ENCODE measurements around the gene NTMT2.

GRCh38 chr1:170153417-170153816 is 7.7 kb downstream of the NTMT2 start:
- no peak for TF ChIP-seq CTCF (optimal IDR thresholded peaks at IDR 0.05 in 1 of 3, IDR thresholded peaks at IDR 0.05 in 1 of 3, conservative IDR thresholded peaks at IDR 0.05 in 1 of 3; ENCODE audit: extremely low read depth in 1 of 3, insufficient read depth in 2 of 3, low read length in 3 of 3)
- no peak for TF ChIP-seq EZH2 (IDR thresholded peaks at IDR 0.05; ENCODE audit: low read length)
